ENCODE results near the gene PSME1. TPM values are rescaled to one million over a fixed set of nuclear protein-coding genes. Genes with fewer than 3 reads are reported as not detected.

The PSME1 gene
- total RNA-seq (2014; rRNA removed; shearing (Covaris generic)): 53.9 and 61.1 TPM in 2 replicates
- 215 and 220 TPM in 2 replicates for polyA plus RNA-seq (2016; fragmentation: Nextera tagmentation; extraction: Ambion mirVana)
- long read RNA-seq, transcript PSME1-201 (11 exons, 1,006 nt): major isoform, 51 of 64 reads
- long read RNA-seq, partial matches to known transcripts: 7 of 64 reads
- long read RNA-seq, other reads (novel, unspliced or antisense): 3 of 64 reads

DNA sequence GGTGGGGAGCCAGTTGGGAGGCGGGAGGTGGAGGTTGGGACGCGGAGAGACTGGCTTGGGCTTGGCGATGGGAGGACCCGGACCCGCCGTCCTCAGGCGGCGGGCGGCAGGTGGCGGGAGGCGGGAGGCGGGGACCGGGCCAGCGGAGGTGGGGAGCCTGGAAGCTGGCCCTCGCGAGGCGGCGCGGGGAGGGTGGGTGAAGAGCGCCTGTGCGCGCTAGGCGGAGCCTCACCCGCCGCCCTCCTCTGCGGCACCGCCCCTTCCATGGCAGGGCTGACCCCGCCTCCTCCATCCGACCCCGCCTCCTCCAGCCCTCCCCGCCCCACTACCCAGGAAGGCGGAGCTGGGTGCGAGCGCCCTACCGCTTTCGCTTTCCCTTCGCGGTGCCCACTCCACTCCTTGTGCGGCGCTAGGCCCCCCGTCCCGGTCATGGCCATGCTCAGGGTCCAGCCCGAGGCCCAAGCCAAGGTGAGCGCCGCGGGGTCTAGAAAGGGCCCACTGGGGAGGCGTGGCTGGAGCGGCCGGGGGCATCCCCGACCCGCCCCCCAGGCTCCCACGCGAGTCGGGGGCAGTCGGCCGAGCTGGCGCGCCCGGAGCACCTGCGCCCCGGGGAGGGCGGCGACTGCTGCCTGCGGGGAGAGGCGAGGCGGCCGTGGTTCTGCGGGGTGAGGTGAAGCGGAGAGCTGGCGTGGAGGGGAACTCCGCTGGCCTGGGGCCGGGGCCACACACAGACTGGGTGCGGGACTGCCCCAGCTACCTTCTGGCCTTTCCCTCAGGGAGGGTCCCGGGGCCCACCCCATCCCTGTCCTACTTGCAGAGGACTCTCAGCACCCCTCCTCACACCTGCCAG, at the start of gene PSME1:
Gene PSME1 (plus strand): TSS at position 361 of the 850 bp plus-strand sequence. CDS start 69 bp downstream, at position 430.
- Histone ChIP-seq H4K20me1 (replicated peaks; ENCODE audit: insufficient read depth) (peaks cover 9% of the 10 kb centered on the region), H3K36me3 (ENCODE audit: insufficient read depth) (peaks cover 14% of the 10 kb centered on the region; the same call in 1 of the 2 replicates), H3K9me2 (ENCODE audit: insufficient read depth) (no peaks in the 10 kb centered on the region), H3K4me3 (peak within 1 kb of the TSS; percentile 96), H3K27ac (ENCODE audit: low read depth) (peak within 1 kb of the TSS; percentile 84; the same call in 1 of the 2 replicates), H3K79me2 (replicated peaks; ENCODE audit: insufficient read depth) (peaks cover 20% of the 10 kb centered on the region), H3F3A (replicated peaks; ENCODE audit: low read depth) (peaks cover 24% of the 10 kb centered on the region), H2AFZ (peak within 1 kb of the TSS; percentile 97), H3K4me2 (peak within 1 kb of the TSS; percentile 87), H3K27me3 (ENCODE audit: insufficient read depth) (no peaks in the 10 kb centered on the region), H3K4me1 (ENCODE audit: insufficient read depth) (peaks cover 22% of the 10 kb centered on the region)
- H3K27ac Mint-ChIP-seq: peak within 1 kb of the TSS; percentile 10; the same call in 1 of the 2 replicates
- TF ChIP-seq POLR2AphosphoS5 (IDR thresholded peaks at IDR 0.05; ENCODE audit: low read depth): peak; percentile 80
- TF ChIP-seq JUNB (IDR thresholded peaks at IDR 0.05; ENCODE audit: unreplicated experiment): no peak
- no peak for TF ChIP-seq ZNF114 (CRISPR knock-in tag; IDR thresholded peaks at IDR 0.05)
- TF ChIP-seq, protein P1, sequence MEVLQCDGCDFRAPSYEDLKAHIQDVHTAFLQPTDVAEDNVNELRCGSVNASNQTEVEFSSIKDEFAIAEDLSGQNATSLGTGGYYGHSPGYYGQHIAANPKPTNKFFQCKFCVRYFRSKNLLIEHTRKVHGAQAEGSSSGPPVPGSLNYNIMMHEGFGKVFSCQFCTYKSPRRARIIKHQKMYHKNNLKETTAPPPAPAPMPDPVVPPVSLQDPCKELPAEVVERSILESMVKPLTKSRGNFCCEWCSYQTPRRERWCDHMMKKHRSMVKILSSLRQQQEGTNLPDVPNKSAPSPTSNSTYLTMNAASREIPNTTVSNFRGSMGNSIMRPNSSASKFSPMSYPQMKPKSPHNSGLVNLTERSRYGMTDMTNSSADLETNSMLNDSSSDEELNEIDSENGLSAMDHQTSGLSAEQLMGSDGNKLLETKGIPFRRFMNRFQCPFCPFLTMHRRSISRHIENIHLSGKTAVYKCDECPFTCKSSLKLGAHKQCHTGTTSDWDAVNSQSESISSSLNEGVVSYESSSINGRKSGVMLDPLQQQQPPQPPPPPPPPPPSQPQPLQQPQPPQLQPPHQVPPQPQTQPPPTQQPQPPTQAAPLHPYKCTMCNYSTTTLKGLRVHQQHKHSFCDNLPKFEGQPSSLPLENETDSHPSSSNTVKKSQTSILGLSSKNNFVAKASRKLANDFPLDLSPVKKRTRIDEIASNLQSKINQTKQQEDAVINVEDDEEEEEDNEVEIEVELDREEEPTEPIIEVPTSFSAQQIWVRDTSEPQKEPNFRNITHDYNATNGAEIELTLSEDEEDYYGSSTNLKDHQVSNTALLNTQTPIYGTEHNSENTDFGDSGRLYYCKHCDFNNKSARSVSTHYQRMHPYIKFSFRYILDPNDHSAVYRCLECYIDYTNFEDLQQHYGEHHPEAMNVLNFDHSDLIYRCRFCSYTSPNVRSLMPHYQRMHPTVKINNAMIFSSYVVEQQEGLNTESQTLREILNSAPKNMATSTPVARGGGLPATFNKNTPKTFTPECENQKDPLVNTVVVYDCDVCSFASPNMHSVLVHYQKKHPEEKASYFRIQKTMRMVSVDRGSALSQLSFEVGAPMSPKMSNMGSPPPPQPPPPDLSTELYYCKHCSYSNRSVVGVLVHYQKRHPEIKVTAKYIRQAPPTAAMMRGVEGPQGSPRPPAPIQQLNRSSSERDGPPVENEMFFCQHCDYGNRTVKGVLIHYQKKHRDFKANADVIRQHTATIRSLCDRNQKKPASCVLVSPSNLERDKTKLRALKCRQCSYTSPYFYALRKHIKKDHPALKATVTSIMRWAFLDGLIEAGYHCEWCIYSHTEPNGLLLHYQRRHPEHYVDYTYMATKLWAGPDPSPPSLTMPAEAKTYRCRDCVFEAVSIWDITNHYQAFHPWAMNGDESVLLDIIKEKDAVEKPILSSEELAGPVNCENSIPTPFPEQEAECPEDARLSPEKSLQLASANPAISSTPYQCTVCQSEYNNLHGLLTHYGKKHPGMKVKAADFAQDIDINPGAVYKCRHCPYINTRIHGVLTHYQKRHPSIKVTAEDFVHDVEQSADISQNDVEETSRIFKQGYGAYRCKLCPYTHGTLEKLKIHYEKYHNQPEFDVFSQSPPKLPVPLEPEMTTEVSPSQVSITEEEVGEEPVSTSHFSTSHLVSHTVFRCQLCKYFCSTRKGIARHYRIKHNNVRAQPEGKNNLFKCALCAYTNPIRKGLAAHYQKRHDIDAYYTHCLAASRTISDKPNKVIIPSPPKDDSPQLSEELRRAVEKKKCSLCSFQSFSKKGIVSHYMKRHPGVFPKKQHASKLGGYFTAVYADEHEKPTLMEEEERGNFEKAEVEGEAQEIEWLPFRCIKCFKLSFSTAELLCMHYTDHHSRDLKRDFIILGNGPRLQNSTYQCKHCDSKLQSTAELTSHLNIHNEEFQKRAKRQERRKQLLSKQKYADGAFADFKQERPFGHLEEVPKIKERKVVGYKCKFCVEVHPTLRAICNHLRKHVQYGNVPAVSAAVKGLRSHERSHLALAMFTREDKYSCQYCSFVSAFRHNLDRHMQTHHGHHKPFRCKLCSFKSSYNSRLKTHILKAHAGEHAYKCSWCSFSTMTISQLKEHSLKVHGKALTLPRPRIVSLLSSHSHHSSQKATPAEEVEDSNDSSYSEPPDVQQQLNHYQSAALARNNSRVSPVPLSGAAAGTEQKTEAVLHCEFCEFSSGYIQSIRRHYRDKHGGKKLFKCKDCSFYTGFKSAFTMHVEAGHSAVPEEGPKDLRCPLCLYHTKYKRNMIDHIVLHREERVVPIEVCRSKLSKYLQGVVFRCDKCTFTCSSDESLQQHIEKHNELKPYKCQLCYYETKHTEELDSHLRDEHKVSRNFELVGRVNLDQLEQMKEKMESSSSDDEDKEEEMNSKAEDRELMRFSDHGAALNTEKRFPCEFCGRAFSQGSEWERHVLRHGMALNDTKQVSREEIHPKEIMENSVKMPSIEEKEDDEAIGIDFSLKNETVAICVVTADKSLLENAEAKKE (CRISPR knock-in tag; IDR thresholded peaks at IDR 0.05): no peak
- TF ChIP-seq, protein P2, sequence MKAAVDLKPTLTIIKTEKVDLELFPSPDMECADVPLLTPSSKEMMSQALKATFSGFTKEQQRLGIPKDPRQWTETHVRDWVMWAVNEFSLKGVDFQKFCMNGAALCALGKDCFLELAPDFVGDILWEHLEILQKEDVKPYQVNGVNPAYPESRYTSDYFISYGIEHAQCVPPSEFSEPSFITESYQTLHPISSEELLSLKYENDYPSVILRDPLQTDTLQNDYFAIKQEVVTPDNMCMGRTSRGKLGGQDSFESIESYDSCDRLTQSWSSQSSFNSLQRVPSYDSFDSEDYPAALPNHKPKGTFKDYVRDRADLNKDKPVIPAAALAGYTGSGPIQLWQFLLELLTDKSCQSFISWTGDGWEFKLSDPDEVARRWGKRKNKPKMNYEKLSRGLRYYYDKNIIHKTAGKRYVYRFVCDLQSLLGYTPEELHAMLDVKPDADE (IDR thresholded peaks at IDR 0.05): no peak
- no peaks in the 10 kb centered on the region for H3K9me3 Mint-ChIP-seq
- peaks cover 33% of the 10 kb centered on the region for H3K36me3 Mint-ChIP-seq (ENCODE audit: low read depth)
- ATAC-seq (peak; percentile 88), DNase-seq (ENCODE audit: low spot score) (peak; percentile 96)
- H3K4me3 Mint-ChIP-seq: peak within 1 kb of the TSS; percentile 79
- peaks cover 46% of the 10 kb centered on the region for H3K4me1 Mint-ChIP-seq
- H3K27me3 Mint-ChIP-seq (ENCODE audit: insufficient read depth, low read depth, poor library complexity): peaks cover 26% of the 10 kb centered on the region
